GM12878 (cell line): Measurements from ENCODE around the gene OR1L8. TPM values are rescaled to one million over a fixed set of nuclear protein-coding genes. Genes with fewer than 3 reads are reported as not detected.

Source experiments
- ATAC-seq: fragments of 200-7000 bp; cut with Tn5 transposase; 3 replicates; pipeline ENCODE4 v1.9.1; 2020; ENCODE audit warnings: mild to moderate bottlenecking, moderate library complexity
- BruUV-seq: library from RNA; stranded (reverse); fragments of 400-500 nt; replicated peaks from 2 replicates; lab custom pipeline; 2021; lab: Mats Ljungman, UMichigan
- CTCF ChIA-PET: fragments of 300-600 bp; sonication (Branson Sonifier 250); formaldehyde crosslinking; extraction: SDS; loops from one replicate; lab custom pipeline; 2021; ENCODE audit warnings: inconsistent platforms; lab: Yijun Ruan, JAX
- POLR2A ChIA-PET: fragments of 350-600 bp; formaldehyde crosslinking; extraction: SDS; loops from one replicate; lab custom pipeline; 2021; ENCODE audit warnings: inconsistent platforms; lab: Charles Lee
- RAD21 ChIA-PET: fragments of 300-600 bp; sonication (Branson Sonifier 250); formaldehyde crosslinking; loops from one replicate; lab custom pipeline; 2023; ENCODE audit warnings: antibody characterized with exemption; ENCODE audit not compliant: unreplicated experiment; lab: Charles Lee
- SMC1A ChIA-PET: fragments of 300-600 bp; sonication (Branson Sonifier 250); formaldehyde crosslinking; loops from one replicate; lab custom pipeline; 2023; ENCODE audit not compliant: unreplicated experiment, uncharacterized antibody; lab: Charles Lee
- DNase-seq: peaks from one replicate; pipeline ENCODE4 v3.0.0-alpha.2; 2011; ENCODE audit warnings: low read depth, low spot score
- FAIRE-seq: peaks from 3 replicates; lab custom pipeline; 2011; peaks lifted over from hg19 to GRCh38; lab: Jason Lieb, UNC
- H2AFZ ChIP-seq: 2 replicates; pipeline ENCODE4 v1.6.0; 2011; ENCODE audit warnings: low read depth, low read length, control low read depth; ENCODE audit not compliant: control insufficient read depth
- H3K27ac ChIP-seq: 2 replicates; pipeline ENCODE4 v1.5.1; 2011; ENCODE audit warnings: control low read depth; ENCODE audit not compliant: control insufficient read depth, insufficient read depth
- H3K27me3 ChIP-seq, 2 experiments: replicated peaks in 1 of 2; 2 replicates each; pipeline versions ENCODE4 v1.6.0 to v1.6.1; 2011; ENCODE audit warnings: low read length in 1 of 2; ENCODE audit not compliant: control insufficient read depth in 2 of 2, insufficient read depth in 2 of 2
- H3K36me3 ChIP-seq, 2 experiments: 2 replicates each; pipeline ENCODE4 v1.5.1; 2011; ENCODE audit warnings: low read length in 1 of 2; ENCODE audit not compliant: control insufficient read depth in 2 of 2, insufficient read depth in 2 of 2
- H3K4me1 ChIP-seq: 2 replicates; pipeline ENCODE4 v1.6.1; 2011; ENCODE audit warnings: mild to moderate bottlenecking, low read length, moderate library complexity, mixed read lengths; ENCODE audit not compliant: control insufficient read depth, insufficient read depth
- H3K4me2 ChIP-seq: 2 replicates; pipeline ENCODE4 v1.6.0; 2011; ENCODE audit warnings: control low read depth; ENCODE audit not compliant: control insufficient read depth, insufficient read depth
- H3K4me3 ChIP-seq: fragments of 200-600 bp; sonication (generic); 2 replicates; pipeline ENCODE4 v1.5.1; 2016
- H3K79me2 ChIP-seq: 2 replicates; pipeline ENCODE4 v1.6.0; 2011; ENCODE audit warnings: low read length; ENCODE audit not compliant: control insufficient read depth, insufficient read depth
- H3K9ac ChIP-seq: 2 replicates; pipeline ENCODE4 v1.8.0; 2011; ENCODE audit warnings: low read length, control low read depth, mixed read lengths; ENCODE audit not compliant: control insufficient read depth, insufficient read depth
- H3K9me3 ChIP-seq: replicated peaks from 3 replicates; pipeline ENCODE4 v1.5.1; 2011; ENCODE audit warnings: mild to moderate bottlenecking, low read length; ENCODE audit not compliant: control insufficient read depth, insufficient read depth
- H4K20me1 ChIP-seq: 2 replicates; pipeline ENCODE4 v1.6.0; 2011; ENCODE audit not compliant: control insufficient read depth, insufficient read depth
- BACH1 ChIP-seq: fragments of 450-650 bp; IDR thresholded peaks from 2 replicates; pipeline ENCODE4 v1.6.1; 2017; ENCODE audit warnings: mild to moderate bottlenecking, borderline replicate concordance
- CEBPZ ChIP-seq: fragments of 150-350 bp; IDR thresholded peaks from 2 replicates; pipeline ENCODE4 v1.6.1; 2016; ENCODE audit warnings: low read depth, low read length
- E2F8 ChIP-seq: fragments of 450-650 bp; IDR thresholded peaks from 2 replicates; pipeline ENCODE4 v1.6.1; 2018; ENCODE audit warnings: mild to moderate bottlenecking, low read depth, moderate library complexity; ENCODE audit not compliant: partially characterized antibody
- HDAC6 ChIP-seq: fragments of 200-600 bp; sonication (generic); IDR thresholded peaks from one replicate; pipeline ENCODE4 v1.8.0; 2017; ENCODE audit warnings: antibody characterized with exemption; ENCODE audit not compliant: unreplicated experiment
- IRF4 ChIP-seq: IDR thresholded peaks from 2 replicates; pipeline ENCODE4 v1.6.1; 2011; ENCODE audit warnings: low read depth, low read length
- MTA2 ChIP-seq: fragments of 450-650 bp; IDR thresholded peaks from 2 replicates; pipeline ENCODE4 v1.6.1; 2016; ENCODE audit warnings: low read depth, mild to moderate bottlenecking, moderate library complexity
- MYB ChIP-seq: fragments of 150-350 bp; IDR thresholded peaks from 2 replicates; pipeline ENCODE4 v1.6.1; 2014; ENCODE audit warnings: mild to moderate bottlenecking, low read depth, low read length, borderline replicate concordance
- PAX5 ChIP-seq: IDR thresholded peaks from 2 replicates; pipeline ENCODE4 v1.6.1; 2011; ENCODE audit warnings: low read depth, low read length, borderline replicate concordance
- RELA ChIP-seq: fragments of 450-650 bp; IDR thresholded peaks from 2 replicates; pipeline ENCODE4 v1.8.0; 2014; ENCODE audit warnings: borderline replicate concordance; ENCODE audit not compliant: partially characterized antibody
- RFX5 ChIP-seq: IDR thresholded peaks from 2 replicates; pipeline ENCODE4 v1.6.1; 2011; ENCODE audit warnings: low read depth, low read length, improper control_type of control experiment
- SREBF2 ChIP-seq: IDR thresholded peaks from 2 replicates; pipeline ENCODE4 v1.6.1; 2012; ENCODE audit warnings: mild to moderate bottlenecking, low read length
- SUPT20H ChIP-seq: IDR thresholded peaks from 2 replicates; pipeline ENCODE4 v1.6.1; 2011; ENCODE audit warnings: low read depth, mild to moderate bottlenecking, low read length, moderate library complexity, borderline replicate concordance; ENCODE audit not compliant: control insufficient read depth
- SUZ12 ChIP-seq: fragments of 200-600 bp; sonication (generic); IDR thresholded peaks from one replicate; pipeline ENCODE4 v1.6.1; 2018; ENCODE audit warnings: antibody characterized with exemption, mild to moderate bottlenecking; ENCODE audit not compliant: unreplicated experiment
- ZBTB33 ChIP-seq: fragments of 450-650 bp; IDR thresholded peaks from 2 replicates; pipeline ENCODE4 v1.6.1; 2017; ENCODE audit warnings: mild to moderate bottlenecking
- ZNF622 ChIP-seq: fragments of 450-650 bp; IDR thresholded peaks from 2 replicates; pipeline ENCODE4 v1.6.1; 2017; ENCODE audit warnings: mild to moderate bottlenecking, inconsistent platforms
- ZZZ3 ChIP-seq: IDR thresholded peaks from 2 replicates; pipeline ENCODE4 v1.6.1; 2011; ENCODE audit warnings: low read depth; ENCODE audit not compliant: control insufficient read depth, insufficient read length
- WGBS: methylation state at CpG from one replicate; pipeline ENCODE4 v1.1.6; 2016; ENCODE audit warnings: low lambda C conversion rate; ENCODE audit not compliant: insufficient replicate concordance, insufficient coverage; ENCODE audit errors: missing lambda C conversion rate; 5-methylcytosine and 5-hydroxymethylcytosine counted together
- in situ Hi-C: fragments of 300-500 bp; cut with MboI; formaldehyde crosslinking; loops from 9 replicates; pipeline ENCODE4 v1.14.3; 2018; ENCODE audit warnings: mixed read lengths
- intact Hi-C: fragments of 100-400 bp; cut with micrococcal nuclease; formaldehyde crosslinking; loops from one replicate; pipeline ENCODE4 v1.14.2; 2022; ENCODE audit not compliant: unreplicated experiment
- polyA plus RNA-seq, 11 experiments: library from polyadenylated mRNA; depleted of rRNA in 4 of 11; unstranded in 6 of 11; stranded (reverse) in 5 of 11; fragments of >200 nt; fragmentation: Nextera tagmentation in 4 of 11; fragmentation: Illumina TruSeq in 1 of 11; extraction: Ambion mirVana in 4 of 11; extraction: Trizol in 1 of 11; gene quantifications; 1 replicate in 1 of 11; 2 replicates in 10 of 11; pipeline versions ENCODE4 v1.2.1 to v1.2.3, GENCODE V29; 2011 to 2016; ENCODE audit warnings: inconsistent platforms in 2 of 11, missing spikeins in 2 of 11, low read depth in 1 of 11
- total RNA-seq, 4 experiments: library from RNA; depleted of rRNA in 3 of 4; stranded (reverse); fragments of >200 nt in 3 of 4; fragmentation: Illumina TruSeq in 1 of 4; extraction: Trizol in 1 of 4; gene quantifications; 2 replicates each; pipeline versions ENCODE4 v1.2.1 to v1.2.3, GENCODE V29; 2013 to 2021

Gene OR1L8
- total and polyA plus RNA-seq, 10 of the 15 experiments (the other 5 are each of a cell fraction or from before 2014, with no cell fraction given): not detected

- TF ChIP-seq E2F8 (no peak), SREBF2 (no peak)
Observed at GRCh38 chr9:122606587-122606986, 23.4 kb upstream of the OR1L8 start (continued).

GRCh38 chr9:122605691-122606090, 22.5 kb upstream of the OR1L8 start:
- Histone ChIP-seq H3K36me3 (no peaks in the 10 kb centered on the region), H3K27me3 (no peaks in the 10 kb centered on the region; a peak in 1 of 4 replicates), H4K20me1 (no peaks in the 10 kb centered on the region), H3K79me2 (no peaks in the 10 kb centered on the region), H3K27ac (no peak overlapping the region), H3K9ac (no peak overlapping the region), H2AFZ (no peak overlapping the region), H3K4me2 (no peak overlapping the region), H3K4me3 (no peak overlapping the region), H3K4me1 (no peaks in the 10 kb centered on the region), H3K9me3 (no peaks in the 10 kb centered on the region)
- DNase-seq: no peak
- SMC1A ChIA-PET: interaction anchor here (1.0 kb wide), 1 partner anchor 141 kb away, joined by 3 read pairs; no protein-coding TSS in a partner anchor
- no peak for ATAC-seq
- RAD21 ChIA-PET: interaction anchor here (0.6 kb wide), 1 partner anchor 732 kb away, joined by 3 read pairs; no protein-coding TSS in a partner anchor
- no TSS peak for BruUV-seq
- in situ Hi-C loops: no loop called here
- FAIRE-seq: no peak
- POLR2A ChIA-PET: no interaction called here
- intact Hi-C loops: no loop called here
- CTCF ChIA-PET: interaction anchor here (0.6 to 0.7 kb wide), 2 partner anchors 15 to 182 kb away, joined by 3 to 4 read pairs; no protein-coding TSS in a partner anchor
- WGBS: 0% methylated on average over 1 of the region's 1 CpG
- no peak for TF ChIP-seq PAX5
- TF ChIP-seq IRF4: no peak
- TF ChIP-seq ZZZ3: no peak
- TF ChIP-seq MTA2: no peak
- TF ChIP-seq MYB: no peak
- TF ChIP-seq SUZ12: no peak
- no peak for TF ChIP-seq CEBPZ
- no peak for TF ChIP-seq RELA
- no peak for TF ChIP-seq SUPT20H
- TF ChIP-seq HDAC6: no peak
- TF ChIP-seq BACH1: no peak
- TF ChIP-seq ZBTB33: no peak
- no peak for TF ChIP-seq ZNF622
- TF ChIP-seq RFX5: no peak
